ENCODE data around the gene SPINK5. TPM values are rescaled to one million over a fixed set of nuclear protein-coding genes. Genes with fewer than 3 reads are reported as not detected.

SPINK5 gene
- total RNA-seq, 1 experiment from 2014 or later = 5.9 TPM

DNA sequence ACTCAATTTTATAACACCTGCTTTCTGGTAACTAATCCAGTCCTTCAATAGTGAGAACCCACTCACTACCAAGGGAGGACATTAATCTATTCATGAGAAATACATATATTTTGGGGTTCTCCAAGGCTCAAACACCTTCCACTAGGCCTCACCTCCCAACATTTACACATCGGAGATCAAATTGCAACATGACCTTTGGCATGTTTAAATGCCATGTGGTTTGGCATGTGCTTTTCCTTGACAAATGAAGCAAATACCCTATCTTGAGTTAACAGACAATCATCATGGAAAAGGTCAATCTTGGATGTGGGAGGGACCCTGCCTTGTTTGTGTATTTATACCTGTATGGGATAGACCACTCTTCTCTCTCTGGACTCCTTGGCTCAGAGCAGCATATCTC is 82.7 kb downstream of the SPINK5 start (continued):
- TF ChIP-seq ZNF396 (CRISPR knock-in tag; IDR thresholded peaks at IDR 0.05; ENCODE audit: borderline replicate concordance) (no peak), KAT7 (CRISPR knock-in tag; IDR thresholded peaks at IDR 0.05; ENCODE audit: borderline replicate concordance) (no peak)
- TF ChIP-seq, protein P1, sequence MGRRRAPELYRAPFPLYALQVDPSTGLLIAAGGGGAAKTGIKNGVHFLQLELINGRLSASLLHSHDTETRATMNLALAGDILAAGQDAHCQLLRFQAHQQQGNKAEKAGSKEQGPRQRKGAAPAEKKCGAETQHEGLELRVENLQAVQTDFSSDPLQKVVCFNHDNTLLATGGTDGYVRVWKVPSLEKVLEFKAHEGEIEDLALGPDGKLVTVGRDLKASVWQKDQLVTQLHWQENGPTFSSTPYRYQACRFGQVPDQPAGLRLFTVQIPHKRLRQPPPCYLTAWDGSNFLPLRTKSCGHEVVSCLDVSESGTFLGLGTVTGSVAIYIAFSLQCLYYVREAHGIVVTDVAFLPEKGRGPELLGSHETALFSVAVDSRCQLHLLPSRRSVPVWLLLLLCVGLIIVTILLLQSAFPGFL (CRISPR knock-in tag; IDR thresholded peaks at IDR 0.05; ENCODE audit: borderline replicate concordance) = no peak

DNA sequence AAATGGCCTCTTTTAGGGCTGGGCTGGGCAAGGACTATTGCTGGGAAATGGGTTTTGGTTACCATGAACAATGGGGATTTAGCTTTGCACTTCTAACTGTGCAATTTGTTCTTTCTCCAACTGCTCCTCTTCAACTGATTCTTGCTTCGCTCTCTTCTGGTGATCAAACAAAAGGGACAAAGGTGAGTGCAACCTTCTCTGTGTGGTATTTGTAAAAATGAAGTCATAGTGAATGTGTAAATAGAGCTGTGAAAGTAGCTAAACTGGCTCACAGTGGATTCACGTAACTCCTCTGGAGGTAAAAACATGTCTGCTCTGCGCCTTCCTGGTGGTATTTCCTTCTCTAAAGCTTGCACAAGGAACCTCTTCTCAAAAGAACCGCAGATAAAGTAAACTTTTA is 83.6 kb downstream of the SPINK5 start:
- Mint-ChIP-seq H3K9me3 (no peaks in the 10 kb centered on the region), H3K4me1 (peaks cover 10% of the 10 kb centered on the region), H3K27ac (no peak overlapping the region), H3K36me3 (no peaks in the 10 kb centered on the region), H3K4me3 (no peak overlapping the region), H3K27me3 (ENCODE audit: low read depth) (no peaks in the 10 kb centered on the region)
- TF ChIP-seq, protein P2, sequence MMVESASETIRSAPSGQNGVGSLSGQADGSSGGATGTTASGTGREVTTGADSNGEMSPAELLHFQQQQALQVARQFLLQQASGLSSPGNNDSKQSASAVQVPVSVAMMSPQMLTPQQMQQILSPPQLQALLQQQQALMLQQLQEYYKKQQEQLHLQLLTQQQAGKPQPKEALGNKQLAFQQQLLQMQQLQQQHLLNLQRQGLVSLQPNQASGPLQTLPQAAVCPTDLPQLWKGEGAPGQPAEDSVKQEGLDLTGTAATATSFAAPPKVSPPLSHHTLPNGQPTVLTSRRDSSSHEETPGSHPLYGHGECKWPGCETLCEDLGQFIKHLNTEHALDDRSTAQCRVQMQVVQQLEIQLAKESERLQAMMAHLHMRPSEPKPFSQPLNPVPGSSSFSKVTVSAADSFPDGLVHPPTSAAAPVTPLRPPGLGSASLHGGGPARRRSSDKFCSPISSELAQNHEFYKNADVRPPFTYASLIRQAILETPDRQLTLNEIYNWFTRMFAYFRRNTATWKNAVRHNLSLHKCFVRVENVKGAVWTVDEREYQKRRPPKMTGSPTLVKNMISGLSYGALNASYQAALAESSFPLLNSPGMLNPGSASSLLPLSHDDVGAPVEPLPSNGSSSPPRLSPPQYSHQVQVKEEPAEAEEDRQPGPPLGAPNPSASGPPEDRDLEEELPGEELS (CRISPR knock-in tag; IDR thresholded peaks at IDR 0.05) = no peak
- TF ChIP-seq, protein P3, sequence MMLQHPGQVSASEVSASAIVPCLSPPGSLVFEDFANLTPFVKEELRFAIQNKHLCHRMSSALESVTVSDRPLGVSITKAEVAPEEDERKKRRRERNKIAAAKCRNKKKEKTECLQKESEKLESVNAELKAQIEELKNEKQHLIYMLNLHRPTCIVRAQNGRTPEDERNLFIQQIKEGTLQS (CRISPR knock-in tag; conservative IDR thresholded peaks at IDR 0.05) = no peak
- TF ChIP-seq, protein P4, sequence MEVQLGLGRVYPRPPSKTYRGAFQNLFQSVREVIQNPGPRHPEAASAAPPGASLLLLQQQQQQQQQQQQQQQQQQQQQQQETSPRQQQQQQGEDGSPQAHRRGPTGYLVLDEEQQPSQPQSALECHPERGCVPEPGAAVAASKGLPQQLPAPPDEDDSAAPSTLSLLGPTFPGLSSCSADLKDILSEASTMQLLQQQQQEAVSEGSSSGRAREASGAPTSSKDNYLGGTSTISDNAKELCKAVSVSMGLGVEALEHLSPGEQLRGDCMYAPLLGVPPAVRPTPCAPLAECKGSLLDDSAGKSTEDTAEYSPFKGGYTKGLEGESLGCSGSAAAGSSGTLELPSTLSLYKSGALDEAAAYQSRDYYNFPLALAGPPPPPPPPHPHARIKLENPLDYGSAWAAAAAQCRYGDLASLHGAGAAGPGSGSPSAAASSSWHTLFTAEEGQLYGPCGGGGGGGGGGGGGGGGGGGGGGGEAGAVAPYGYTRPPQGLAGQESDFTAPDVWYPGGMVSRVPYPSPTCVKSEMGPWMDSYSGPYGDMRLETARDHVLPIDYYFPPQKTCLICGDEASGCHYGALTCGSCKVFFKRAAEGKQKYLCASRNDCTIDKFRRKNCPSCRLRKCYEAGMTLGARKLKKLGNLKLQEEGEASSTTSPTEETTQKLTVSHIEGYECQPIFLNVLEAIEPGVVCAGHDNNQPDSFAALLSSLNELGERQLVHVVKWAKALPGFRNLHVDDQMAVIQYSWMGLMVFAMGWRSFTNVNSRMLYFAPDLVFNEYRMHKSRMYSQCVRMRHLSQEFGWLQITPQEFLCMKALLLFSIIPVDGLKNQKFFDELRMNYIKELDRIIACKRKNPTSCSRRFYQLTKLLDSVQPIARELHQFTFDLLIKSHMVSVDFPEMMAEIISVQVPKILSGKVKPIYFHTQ (CRISPR knock-in tag; IDR thresholded peaks at IDR 0.05) = no peak
- no peak for TF ChIP-seq ZNF232 (CRISPR knock-in tag; IDR thresholded peaks at IDR 0.05)
- TF ChIP-seq MXD4 (CRISPR knock-in tag; IDR thresholded peaks at IDR 0.05; ENCODE audit: borderline replicate concordance) = no peak
- TF ChIP-seq ELF4 (CRISPR knock-in tag; IDR thresholded peaks at IDR 0.05; ENCODE audit: low read depth) = no peak
- TF ChIP-seq, protein P5, sequence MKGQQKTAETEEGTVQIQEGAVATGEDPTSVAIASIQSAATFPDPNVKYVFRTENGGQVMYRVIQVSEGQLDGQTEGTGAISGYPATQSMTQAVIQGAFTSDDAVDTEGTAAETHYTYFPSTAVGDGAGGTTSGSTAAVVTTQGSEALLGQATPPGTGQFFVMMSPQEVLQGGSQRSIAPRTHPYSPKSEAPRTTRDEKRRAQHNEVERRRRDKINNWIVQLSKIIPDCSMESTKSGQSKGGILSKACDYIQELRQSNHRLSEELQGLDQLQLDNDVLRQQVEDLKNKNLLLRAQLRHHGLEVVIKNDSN (CRISPR knock-in tag; IDR thresholded peaks at IDR 0.05) = no peak
- TF ChIP-seq ZNF317 (CRISPR knock-in tag; IDR thresholded peaks at IDR 0.05; ENCODE audit: borderline replicate concordance, low read depth) = no peak
- TF ChIP-seq ZNF121 (CRISPR knock-in tag; IDR thresholded peaks at IDR 0.05) = no peak
- CTCF ChIA-PET = no interaction called here
- POLR2A ChIA-PET = no interaction called here
- DNase-seq (ENCODE audit: low spot score) = no peak
- no peak for ATAC-seq

DNA sequence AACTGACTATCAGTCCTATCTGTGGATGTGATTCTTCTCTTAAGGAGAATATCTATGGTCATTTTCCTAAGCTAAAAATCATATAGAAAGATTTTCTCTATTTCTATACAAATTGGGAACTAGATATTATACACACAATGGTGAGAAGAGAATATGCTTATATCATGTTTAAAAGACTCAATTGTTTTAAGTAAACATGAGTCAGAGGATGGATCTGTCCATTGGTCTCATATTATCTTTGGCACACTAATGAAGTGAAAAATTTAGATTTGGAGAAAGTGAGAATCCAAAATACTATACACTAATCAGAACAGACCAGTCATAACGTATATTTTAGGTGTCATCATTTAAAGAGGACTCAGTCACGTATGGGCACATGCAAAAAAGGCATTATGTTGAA is 88.1 kb downstream of the SPINK5 start:
- TF ChIP-seq SMAD4 (CRISPR knock-in tag; IDR thresholded peaks at IDR 0.05) = no peak
- no peak for TF ChIP-seq ELF4 (CRISPR knock-in tag; IDR thresholded peaks at IDR 0.05; ENCODE audit: low read depth)
- no peak for TF ChIP-seq ATF1 (CRISPR knock-in tag; IDR thresholded peaks at IDR 0.05)
- TF ChIP-seq, protein P2 (CRISPR knock-in tag; IDR thresholded peaks at IDR 0.05) = no peak
- TF ChIP-seq, protein P6, sequence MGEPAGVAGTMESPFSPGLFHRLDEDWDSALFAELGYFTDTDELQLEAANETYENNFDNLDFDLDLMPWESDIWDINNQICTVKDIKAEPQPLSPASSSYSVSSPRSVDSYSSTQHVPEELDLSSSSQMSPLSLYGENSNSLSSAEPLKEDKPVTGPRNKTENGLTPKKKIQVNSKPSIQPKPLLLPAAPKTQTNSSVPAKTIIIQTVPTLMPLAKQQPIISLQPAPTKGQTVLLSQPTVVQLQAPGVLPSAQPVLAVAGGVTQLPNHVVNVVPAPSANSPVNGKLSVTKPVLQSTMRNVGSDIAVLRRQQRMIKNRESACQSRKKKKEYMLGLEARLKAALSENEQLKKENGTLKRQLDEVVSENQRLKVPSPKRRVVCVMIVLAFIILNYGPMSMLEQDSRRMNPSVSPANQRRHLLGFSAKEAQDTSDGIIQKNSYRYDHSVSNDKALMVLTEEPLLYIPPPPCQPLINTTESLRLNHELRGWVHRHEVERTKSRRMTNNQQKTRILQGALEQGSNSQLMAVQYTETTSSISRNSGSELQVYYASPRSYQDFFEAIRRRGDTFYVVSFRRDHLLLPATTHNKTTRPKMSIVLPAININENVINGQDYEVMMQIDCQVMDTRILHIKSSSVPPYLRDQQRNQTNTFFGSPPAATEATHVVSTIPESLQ (CRISPR knock-in tag; IDR thresholded peaks at IDR 0.05) = no peak
- Mint-ChIP-seq H3K4me1 (no peaks in the 10 kb centered on the region), H3K4me3 (no peak overlapping the region), H3K27ac (no peak overlapping the region), H3K9me3 (peaks cover 22% of the 10 kb centered on the region), H3K36me3 (peaks cover 7% of the 10 kb centered on the region; the same call in 1 of the 2 replicates), H3K27me3 (ENCODE audit: low read depth) (no peaks in the 10 kb centered on the region)
- DNase-seq (ENCODE audit: low spot score) = no peak
- ChIA-PET CTCF (no interaction called here), POLR2A (no interaction called here)
- ATAC-seq = no peak

Measured in WTC11 (cell line).